LoVo (cell line): ENCODE measurements around the gene BCAP29.
"Not testable (repeated sequence)": the region's sequence is repeated elsewhere in the genome, so short reads cannot be mapped to it uniquely, and the experiment has no call there.

ENCODE experiments used
- DNase-seq: peaks from one replicate; pipeline ENCODE4 v3.0.0-alpha.2; 2016; ENCODE audit warnings: low spot score

BCAP29 gene

DNA sequence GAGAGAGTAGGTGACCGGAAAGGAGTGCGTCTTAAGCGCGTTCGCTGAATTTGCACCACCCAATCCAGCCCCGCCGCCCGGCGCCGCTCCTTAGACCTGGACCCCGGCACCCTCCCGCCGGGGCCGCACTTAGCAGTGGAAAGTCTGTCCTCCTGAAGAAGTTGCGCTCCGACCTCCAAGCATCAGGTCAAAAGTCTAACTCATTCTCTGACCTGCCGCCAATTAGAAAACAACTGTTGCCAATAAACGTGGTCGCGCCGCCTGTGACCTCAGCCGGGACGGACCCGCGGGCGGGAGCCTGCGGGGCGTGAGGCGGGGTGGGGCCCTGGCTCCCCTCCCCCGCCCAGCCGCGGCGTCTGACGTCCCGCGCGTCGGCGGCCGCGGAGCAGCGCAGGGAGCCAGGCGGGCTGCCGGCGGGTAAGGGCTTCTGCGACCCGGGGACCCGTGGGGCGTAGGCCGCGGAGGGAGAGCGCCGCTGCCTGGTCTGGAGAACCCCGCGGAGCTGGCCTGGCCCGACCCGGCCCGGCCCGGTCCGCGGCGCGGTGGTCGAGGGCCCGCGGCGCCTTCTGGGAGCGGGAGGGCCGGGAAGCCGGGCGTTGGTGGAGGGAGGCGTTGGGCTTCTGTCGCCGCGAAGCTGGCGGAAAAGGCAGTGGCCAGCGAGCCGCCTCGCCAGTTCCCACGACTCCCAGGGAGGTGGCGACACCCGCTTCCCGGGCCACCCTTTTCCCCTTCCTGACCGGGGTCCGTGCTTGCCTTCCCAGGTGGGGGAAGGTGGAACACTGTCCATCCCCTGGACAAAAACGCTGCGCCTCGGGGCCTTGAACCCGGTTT, at the start of gene BCAP29:
Gene BCAP29, plus strand, starts transcription at position 362 of the 831 bp plus-strand sequence. CDS start 527 bp downstream, outside the sequence.
- DNase-seq, result peak; percentile 88

DNA sequence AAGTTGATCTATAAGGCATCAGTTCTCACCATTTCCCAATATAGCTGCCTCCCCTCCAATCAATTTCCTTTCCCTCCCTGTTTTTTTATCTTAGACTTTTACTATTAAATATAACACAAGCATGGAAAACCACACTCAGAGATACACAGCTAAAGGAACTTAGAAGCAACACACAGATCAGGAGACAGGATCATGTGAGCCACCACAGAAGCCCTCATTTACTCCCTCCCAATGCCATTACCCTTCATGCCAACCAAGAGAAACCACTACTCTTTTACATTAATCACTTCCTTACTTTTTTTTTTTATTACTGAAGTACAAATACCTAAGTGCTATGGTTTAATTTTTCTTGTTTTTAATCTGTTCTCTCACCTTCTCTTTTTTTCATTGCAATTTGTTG, 49.3 kb upstream of the BCAP29 start:
- DNase-seq, result no peak

GRCh38 chr7:107534139-107534538, 45.9 kb upstream of the BCAP29 start:
- no peak for DNase-seq

DNA sequence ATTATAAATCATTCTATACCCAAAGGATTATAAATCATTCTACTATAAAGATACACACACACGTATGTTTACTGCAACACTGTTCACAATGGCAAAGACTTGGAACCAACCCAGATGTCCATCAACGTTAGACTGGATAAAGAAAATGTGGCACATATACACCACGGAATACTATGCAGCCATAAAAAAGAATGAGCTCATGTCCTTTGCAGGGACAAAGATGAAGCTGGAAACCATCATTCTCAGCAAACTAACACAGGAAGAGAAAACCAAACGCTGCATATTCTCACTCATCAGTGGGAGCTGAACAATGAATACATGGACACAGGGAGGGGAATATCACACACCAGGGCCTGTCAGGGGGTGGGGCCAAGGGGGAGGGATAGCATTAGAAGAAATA, 42.8 kb upstream of the BCAP29 start:
- DNase-seq, result not testable (repeated sequence)

GRCh38 chr7:107538001-107538400, 42.0 kb upstream of the BCAP29 start:
- DNase-seq, result no peak

DNA sequence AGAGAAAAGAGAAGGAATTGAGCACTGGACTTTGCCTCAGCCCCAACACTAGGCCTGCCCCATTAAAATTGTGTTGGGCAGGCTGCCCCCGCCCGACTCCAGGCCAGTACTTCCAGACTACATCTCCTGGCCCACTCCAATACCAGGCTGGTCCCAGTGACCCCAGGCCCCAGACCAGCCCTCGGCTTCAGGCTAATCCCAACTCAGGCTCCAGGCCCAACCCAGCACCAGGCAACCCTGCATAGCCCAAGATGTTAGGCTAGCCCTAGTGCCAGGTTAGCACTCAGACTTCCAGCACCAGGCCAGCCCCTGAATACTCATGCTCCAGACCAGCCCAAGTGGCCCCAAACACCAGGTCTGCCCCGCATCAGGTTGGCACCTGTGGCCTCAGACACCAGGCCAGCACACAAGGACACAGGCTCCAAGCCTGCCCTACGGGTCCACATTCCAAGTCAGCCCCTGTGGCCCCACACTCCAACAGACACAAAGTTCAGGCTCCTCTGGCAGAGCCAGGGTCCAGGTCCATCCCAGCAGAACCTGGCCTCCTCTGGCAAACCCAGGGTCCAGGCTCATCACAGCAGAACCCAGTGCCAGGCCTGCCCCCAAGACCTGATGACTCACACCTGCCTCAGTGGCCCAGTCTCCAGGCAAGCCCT, 36.6 kb upstream of the BCAP29 start:
- DNase-seq, result no peak

GRCh38 chr7:107544848-107545591, 35.0 kb upstream of the BCAP29 start:
- DNase-seq, result no peak

DNA sequence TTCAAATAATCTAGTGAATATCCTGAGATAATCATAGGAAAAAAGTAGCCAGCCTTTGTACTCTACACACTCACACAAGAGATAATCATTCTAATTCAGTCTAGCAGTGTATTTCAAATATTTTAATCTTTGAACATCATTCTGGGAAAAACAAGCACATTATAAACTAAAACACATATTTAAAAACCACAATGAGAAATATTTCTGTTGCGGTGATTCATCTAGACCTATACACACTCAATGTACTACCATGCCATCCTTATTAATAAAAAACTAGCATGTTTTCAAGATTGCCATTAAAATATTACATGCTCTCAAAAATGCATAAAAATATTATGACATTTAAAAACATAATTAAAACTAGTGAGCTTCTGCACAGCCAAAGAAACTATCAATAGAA, 28.1 kb upstream of the BCAP29 start:
- no peak for DNase-seq

- DNase-seq, result no peak
Observed at GRCh38 chr7:107555893-107556292, 24.2 kb upstream of the BCAP29 start.

DNA sequence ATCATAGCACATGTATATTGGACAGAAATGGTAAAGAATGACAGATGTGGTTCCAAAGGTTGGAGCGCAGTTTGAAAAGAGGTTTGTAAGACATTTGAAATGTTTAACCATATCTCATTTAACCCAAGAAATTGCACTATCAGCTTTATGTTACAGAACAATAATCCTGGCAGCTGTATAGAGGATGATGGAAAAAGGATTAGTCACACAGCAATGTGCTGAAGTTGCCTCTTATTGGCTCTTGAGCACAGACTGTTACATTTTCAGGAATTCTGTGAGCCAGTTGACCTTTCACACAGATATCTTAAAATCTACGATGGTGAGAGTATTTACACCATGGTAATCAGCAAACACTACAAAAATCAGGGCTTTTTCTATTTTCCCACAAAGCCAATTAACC, 20.2 kb upstream of the BCAP29 start:
- DNase-seq, result no peak

- no peak for DNase-seq
Observed at GRCh38 chr7:107560898-107561516, 19.0 kb upstream of the BCAP29 start.

GRCh38 chr7:107563081-107563774, 16.8 kb upstream of the BCAP29 start:
- peak; percentile 20 for DNase-seq

DNA sequence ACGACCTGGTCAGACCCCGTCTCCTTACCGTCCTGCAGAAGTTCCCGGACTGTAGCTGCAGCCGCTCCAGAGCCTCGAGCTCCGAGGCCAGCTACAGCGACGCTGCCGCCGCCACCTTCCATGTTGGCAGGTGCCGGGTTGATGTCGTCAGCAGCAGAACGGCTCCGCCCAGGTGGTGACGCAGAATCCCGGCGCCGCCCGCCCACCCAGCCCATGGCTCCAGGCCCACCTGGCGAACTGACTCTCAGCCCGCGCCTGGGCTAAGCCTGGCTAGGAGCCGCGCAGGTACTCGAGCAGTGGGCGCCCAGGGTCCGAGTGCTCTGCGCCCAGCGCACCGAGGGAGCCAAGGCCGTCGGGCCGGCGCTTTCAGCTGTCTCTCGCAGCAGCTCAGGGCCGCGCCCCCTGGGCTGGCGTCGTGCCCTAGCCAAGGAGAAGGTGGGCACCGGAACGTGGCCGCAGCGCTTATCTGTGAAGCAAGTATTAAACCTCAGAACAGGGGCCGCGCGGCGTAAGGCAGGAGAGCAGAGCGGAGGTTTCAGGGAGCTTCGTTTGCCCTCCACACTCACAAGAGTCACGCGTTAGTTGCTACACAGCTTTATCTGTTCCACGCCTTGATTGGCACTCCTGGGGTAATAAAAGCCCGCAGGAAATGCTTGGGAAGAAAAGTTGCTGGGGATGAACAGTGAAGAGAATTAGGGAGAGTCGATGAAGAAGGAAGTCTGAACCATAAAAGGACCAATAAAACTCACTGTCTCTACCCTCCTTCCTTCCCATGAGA, 16.1 kb upstream of the BCAP29 start, which contains the start of the genes COG5 and DUS4L:
Gene COG5, minus strand, starts transcription at position 146 of the 778 bp plus-strand sequence. Its CDS starts 24 bp downstream, at position 122.
Gene DUS4L, plus strand, starts transcription at position 197 of the 778 bp plus-strand sequence. CDS start 3,100 bp downstream, outside the sequence.
- peak; percentile 90 for DNase-seq

DNA sequence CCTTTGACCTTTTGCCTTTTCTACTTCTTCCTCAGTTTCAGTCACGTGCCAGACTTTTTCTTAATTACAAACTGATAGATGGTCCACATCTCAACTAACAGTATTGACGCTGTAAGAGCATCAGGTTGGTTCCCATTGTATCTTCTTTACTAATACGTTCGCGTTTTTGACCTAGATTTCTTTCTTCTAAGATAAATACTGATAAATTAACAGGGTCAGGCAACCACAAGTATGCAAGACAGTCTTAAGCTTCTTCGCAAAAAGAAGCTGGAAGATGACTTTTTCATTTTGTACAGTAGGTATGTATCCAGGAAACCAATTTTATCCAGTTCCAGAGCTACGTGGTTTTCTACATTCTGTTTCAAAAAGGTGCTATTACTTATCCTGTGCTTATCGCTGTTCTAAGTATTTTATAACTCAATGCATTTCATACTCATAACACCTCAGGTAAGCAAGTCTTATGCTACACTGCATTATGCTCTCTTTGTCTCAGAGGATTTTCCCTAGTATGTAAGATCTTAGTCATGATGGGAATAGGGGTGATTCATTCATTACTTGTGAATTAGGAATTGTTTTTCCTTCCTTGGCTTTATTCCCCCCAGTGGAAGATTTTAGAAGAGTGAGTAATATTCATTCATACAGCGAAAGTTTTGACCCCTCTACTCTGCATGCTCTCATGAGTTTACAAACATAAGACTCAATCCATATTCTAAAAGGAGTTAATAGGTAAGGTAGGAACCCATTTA, 15.3 kb upstream of the BCAP29 start:
- peak; percentile 37 for DNase-seq

- no peak for DNase-seq
Observed at GRCh38 chr7:107570298-107570697, 9.7 kb upstream of the BCAP29 start.

DNA sequence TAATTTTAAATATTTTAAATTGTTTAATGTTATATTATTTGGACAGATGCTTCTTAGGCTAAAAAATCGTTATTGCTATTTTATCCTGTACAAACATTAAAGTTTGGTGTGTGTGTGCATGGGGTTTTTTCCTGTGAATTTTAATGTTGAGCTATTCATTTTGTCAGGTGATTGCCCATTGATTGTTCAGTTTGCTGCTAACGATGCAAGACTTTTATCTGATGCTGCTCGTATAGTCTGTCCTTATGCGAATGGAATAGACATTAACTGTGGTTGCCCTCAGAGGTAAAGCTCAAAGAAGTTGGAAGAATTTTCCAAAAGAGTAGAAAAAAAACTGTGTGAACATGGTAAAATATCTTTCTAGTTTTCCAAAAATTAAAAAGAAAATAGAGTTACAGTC, 6.5 kb upstream of the BCAP29 start:
- no peak for DNase-seq

DNA sequence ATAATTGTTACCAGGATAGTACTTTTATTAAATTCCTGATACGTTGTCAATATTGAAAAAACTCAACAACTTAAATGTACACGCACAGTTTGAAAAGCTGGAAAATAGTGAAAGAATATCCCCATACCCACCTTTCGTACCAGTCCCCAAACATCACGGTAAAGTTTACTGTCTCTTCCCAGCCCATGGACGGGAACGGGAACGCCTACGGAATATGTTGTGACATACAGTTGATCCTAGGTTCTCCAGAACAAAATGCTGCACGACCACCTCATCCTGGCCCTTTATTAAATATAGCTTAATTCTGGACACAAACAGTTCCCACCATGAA, 527 bp upstream of the BCAP29 start:
- DNase-seq, result no peak

DNA sequence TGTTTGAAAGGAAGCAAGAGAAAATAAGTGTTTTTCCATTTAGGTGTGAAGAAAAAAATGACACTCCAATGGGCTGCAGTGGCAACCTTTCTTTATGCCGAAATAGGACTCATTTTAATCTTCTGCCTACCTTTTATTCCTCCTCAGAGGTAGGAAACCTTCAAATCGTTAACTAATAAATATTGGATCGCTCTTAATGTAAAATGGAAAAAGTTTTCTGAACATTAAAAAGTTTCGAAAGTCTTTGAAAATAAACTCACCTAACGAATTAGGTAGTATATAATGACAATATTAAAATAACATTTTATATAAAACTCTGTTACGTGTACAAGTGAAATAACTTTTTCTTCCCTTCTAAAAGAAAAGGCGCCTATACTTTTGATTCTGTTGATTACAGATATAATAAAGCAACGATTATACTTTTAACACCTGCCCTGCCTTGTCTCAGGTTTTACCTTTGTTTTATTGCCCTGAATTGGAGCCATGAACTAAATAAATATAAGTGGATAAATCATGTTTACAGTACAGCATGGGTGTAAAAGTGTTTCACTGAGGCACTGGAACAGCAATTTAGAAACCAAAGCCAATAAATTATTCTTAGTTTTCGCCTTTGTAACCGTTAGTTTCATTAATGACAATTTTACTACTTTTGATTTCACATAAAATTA, 804 bp downstream of the BCAP29 start:
- no peak for DNase-seq

DNA sequence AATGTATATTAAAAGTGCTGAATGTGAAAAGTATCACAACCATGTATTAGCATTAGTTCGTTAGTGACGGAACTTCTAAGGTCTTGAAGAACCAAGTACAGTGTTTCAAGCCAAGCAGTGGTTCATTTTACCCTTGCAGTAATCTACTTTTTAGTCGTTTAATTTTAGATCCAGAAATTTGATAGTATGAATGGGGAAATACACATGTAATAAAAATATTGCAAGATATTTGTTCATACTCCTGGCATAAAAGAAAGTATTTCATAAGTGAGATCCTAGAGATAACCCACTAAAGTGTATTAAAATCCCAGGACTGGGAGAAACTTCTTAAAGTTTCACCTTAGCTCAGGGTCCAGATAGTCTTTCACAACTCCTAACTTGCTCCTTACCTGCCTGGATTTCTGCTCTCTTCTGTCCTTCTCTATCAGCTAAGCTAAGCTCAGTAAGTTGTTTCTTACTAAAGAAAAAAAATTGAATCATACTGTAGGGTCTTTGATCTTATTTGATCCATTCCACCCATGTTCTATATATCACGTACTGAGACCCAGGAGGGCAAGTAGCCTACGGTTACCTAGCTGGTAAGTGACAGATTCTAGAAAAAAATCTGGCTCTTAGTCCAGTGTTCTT, 1.5 kb downstream of the BCAP29 start:
- no peak for DNase-seq
